ENCODE results near the gene VSTM1.
"Not testable (repeated sequence)": the region's sequence is repeated elsewhere in the genome, so short reads cannot be mapped to it uniquely, and the experiment has no call there.

Gene VSTM1

GRCh38 chr19:54063350-54064116 is at the start of gene VSTM1:
Gene VSTM1 (minus strand): TSS chr19:54063897. CDS start chr19:54063777, 120 bp downstream.
- DNase-seq: no peak
- no peak for ATAC-seq

GRCh38 chr19:54109651-54110050 is 46.0 kb upstream of the VSTM1 start:
- ATAC-seq (peak; percentile 64), DNase-seq (no peak)

- ATAC-seq: no peak
- no peak for DNase-seq
These were observed 44.8 kb upstream of the VSTM1 start for GRCh38 chr19:54108496-54108895.

- no peak for ATAC-seq
These were observed 44.3 kb upstream of the VSTM1 start for GRCh38 chr19:54107876-54108490.

GRCh38 chr19:54106716-54107115 is 43.0 kb upstream of the VSTM1 start:
- peak; percentile 3 for DNase-seq
- ATAC-seq: no peak

More at GRCh38 chr19:54107876-54108490, 44.3 kb upstream of the VSTM1 start:
- no peak for DNase-seq

GRCh38 chr19:54105796-54106195 is 42.1 kb upstream of the VSTM1 start:
- DNase-seq: peak; percentile 4

GRCh38 chr19:54104998-54105715 is 41.5 kb upstream of the VSTM1 start:
- peak; percentile 3 for DNase-seq
- ATAC-seq: no peak

More at GRCh38 chr19:54105796-54106195, 42.1 kb upstream of the VSTM1 start:
- ATAC-seq: no peak

GRCh38 chr19:54102421-54103169 is 38.9 kb upstream of the VSTM1 start, which contains the start of gene NDUFA3:
Gene NDUFA3 (plus strand): TSS chr19:54102855. CDS start chr19:54102879, 24 bp downstream.
- ATAC-seq (peak; percentile 98), DNase-seq (peak; percentile 97)

- DNase-seq: no peak
- no peak for ATAC-seq
These were observed 36.9 kb upstream of the VSTM1 start, which contains the start of gene OSCAR for GRCh38 chr19:54100561-54100960. Gene OSCAR (minus strand): TSS chr19:54100803. CDS start chr19:54100792, 11 bp downstream.

- not testable (repeated sequence) for DNase-seq, ATAC-seq
These were observed 36.2 kb upstream of the VSTM1 start for GRCh38 chr19:54099903-54100255.

- ATAC-seq: no peak
These were observed 35.6 kb upstream of the VSTM1 start for GRCh38 chr19:54099190-54099902.

GRCh38 chr19:54096617-54097106 is 33.0 kb upstream of the VSTM1 start:
- DNase-seq (no peak), ATAC-seq (peak; percentile 31)

More at GRCh38 chr19:54099190-54099902, 35.6 kb upstream of the VSTM1 start:
- DNase-seq: no peak

- DNase-seq (peak; percentile 56), ATAC-seq (peak; percentile 80)
These were observed 32.3 kb upstream of the VSTM1 start for GRCh38 chr19:54095859-54096616.

- no peak for DNase-seq
- no peak for ATAC-seq
These were observed 31.6 kb upstream of the VSTM1 start for GRCh38 chr19:54095136-54095858.

- no peak for DNase-seq
- no peak for ATAC-seq
These were observed 30.8 kb upstream of the VSTM1 start for GRCh38 chr19:54094426-54095000.

GRCh38 chr19:54084410-54084809 is 20.7 kb upstream of the VSTM1 start:
- DNase-seq: no peak
- ATAC-seq: no peak

GRCh38 chr19:54081032-54081431 is 17.3 kb upstream of the VSTM1 start, which contains the start of gene TARM1:
Gene TARM1 (minus strand): TSS chr19:54081365. CDS start chr19:54081340, 25 bp downstream.
- ATAC-seq: no peak
- DNase-seq: no peak

GRCh38 chr19:54077334-54077733 is 13.6 kb upstream of the VSTM1 start:
- ATAC-seq: no peak
- no peak for DNase-seq

- ATAC-seq (no peak), DNase-seq (no peak)
These were observed 11.2 kb upstream of the VSTM1 start for GRCh38 chr19:54074851-54075250.
